Activated T-helper 17 cell treated with anti-CD3 and anti-CD28 coated beads, Interleukin-2, amount 50 U/mL, for 72 hours (primary cell): ENCODE data around the gene LHFPL2. TPM values are rescaled to one million over a fixed set of nuclear protein-coding genes. Genes with fewer than 3 reads are reported as not detected.

Experiments used
- ATAC-seq: fragments of 150-1000 bp; cut with Tn5 transposase; replicated peaks from 2 replicates; pipeline ENCODE4 v1.10.0; 2021; ENCODE audit warnings: mild to moderate bottlenecking, moderate library complexity
- H3K27ac Mint-ChIP-seq: one replicate; pipeline ENCODE4 v1.8.0; 2022; ENCODE audit warnings: mixed read lengths
- H3K27me3 Mint-ChIP-seq: one replicate; pipeline ENCODE4 v1.8.0; 2022; ENCODE audit warnings: mixed read lengths
- H3K36me3 Mint-ChIP-seq: one replicate; pipeline ENCODE4 v1.8.0; 2022; ENCODE audit warnings: low read depth, mild to moderate bottlenecking, mixed read lengths
- H3K4me1 Mint-ChIP-seq: one replicate; pipeline ENCODE4 v1.8.0; 2022; ENCODE audit warnings: mixed read lengths
- H3K4me3 Mint-ChIP-seq: one replicate; pipeline ENCODE4 v1.8.0; 2022; ENCODE audit warnings: mild to moderate bottlenecking, mixed read lengths
- H3K9me3 Mint-ChIP-seq: one replicate; pipeline ENCODE4 v1.8.0; 2022; ENCODE audit warnings: mixed read lengths
- total RNA-seq, 2 donors: library from RNA; stranded (reverse); gene quantifications; one replicate each; pipeline ENCODE4 v1.2.3, GENCODE V29; 2022

Gene LHFPL2
- total RNA-seq, 2 donors from 2014 or later, result 0.05 to 0.95 TPM

DNA sequence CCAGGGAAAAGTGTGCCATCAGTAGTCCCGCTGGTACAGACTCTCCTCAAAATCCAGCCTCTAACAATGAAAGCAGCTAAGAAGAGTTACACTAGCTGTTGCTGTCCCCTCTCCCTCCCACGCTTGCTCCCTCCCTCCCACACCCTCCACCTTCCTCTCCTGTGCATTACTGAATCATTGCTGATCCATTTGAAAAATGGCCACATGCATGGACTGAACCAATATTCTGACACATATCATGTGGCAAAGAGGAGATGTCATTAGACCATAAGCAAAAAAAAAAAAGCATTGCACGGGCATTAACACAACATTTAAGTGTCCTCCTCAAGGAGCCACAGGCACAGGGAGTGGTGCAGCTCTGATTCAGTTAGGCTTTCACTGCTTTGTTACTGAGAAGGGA is 37.9 kb downstream of the LHFPL2 start:
- Mint-ChIP-seq H3K4me3 (no peak overlapping the region), H3K27me3 (peaks cover 6% of the 10 kb centered on the region), H3K27ac (no peak overlapping the region), H3K9me3 (no peaks in the 10 kb centered on the region), H3K4me1 (no peaks in the 10 kb centered on the region), H3K36me3 (no peaks in the 10 kb centered on the region)
- ATAC-seq, result no peak

DNA sequence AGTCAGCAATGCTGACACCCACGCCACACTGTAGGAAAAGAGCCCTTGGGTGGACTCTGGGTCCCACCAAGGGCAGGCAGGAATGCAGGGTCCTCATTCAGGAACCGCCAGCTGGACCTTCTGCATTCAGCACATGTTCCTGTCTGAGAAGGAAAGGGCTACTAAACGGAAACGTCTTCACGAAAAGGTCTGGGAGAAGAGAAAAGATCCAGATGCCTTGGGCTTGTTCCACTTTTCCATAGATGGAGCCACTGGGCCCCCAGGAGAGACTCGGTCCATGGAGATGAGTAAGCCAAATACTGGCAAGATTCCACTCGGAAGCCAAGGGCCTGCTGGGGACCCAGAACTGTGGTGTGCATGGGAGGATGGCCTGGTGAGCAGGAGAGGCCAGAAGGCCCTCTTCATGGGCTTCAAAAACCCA is 38.4 kb downstream of the LHFPL2 start:
- ATAC-seq, result no peak
- no peak overlapping the region for H3K27ac Mint-ChIP-seq
- H3K4me1 Mint-ChIP-seq, result no peaks in the 10 kb centered on the region
- peaks cover 8% of the 10 kb centered on the region for H3K27me3 Mint-ChIP-seq
- H3K36me3 Mint-ChIP-seq, result no peaks in the 10 kb centered on the region
- no peak overlapping the region for H3K4me3 Mint-ChIP-seq
- no peaks in the 10 kb centered on the region for H3K9me3 Mint-ChIP-seq

- no peaks in the 10 kb centered on the region for H3K36me3 Mint-ChIP-seq
- no peaks in the 10 kb centered on the region for H3K9me3 Mint-ChIP-seq
- no peak for ATAC-seq
- no peak overlapping the region for H3K4me3 Mint-ChIP-seq
- H3K4me1 Mint-ChIP-seq, result no peaks in the 10 kb centered on the region
- H3K27me3 Mint-ChIP-seq, result peaks cover 8% of the 10 kb centered on the region
- H3K27ac Mint-ChIP-seq, result no peak overlapping the region
Observed at GRCh38 chr5:78607864-78608263, 40.7 kb downstream of the LHFPL2 start.

GRCh38 chr5:78606241-78606640 is 42.3 kb downstream of the LHFPL2 start:
- H3K9me3 Mint-ChIP-seq, result no peaks in the 10 kb centered on the region
- H3K36me3 Mint-ChIP-seq, result no peaks in the 10 kb centered on the region
- H3K4me3 Mint-ChIP-seq, result no peak overlapping the region
- no peaks in the 10 kb centered on the region for H3K4me1 Mint-ChIP-seq
- no peak for ATAC-seq
- H3K27ac Mint-ChIP-seq, result no peak overlapping the region
- H3K27me3 Mint-ChIP-seq, result peaks cover 8% of the 10 kb centered on the region

DNA sequence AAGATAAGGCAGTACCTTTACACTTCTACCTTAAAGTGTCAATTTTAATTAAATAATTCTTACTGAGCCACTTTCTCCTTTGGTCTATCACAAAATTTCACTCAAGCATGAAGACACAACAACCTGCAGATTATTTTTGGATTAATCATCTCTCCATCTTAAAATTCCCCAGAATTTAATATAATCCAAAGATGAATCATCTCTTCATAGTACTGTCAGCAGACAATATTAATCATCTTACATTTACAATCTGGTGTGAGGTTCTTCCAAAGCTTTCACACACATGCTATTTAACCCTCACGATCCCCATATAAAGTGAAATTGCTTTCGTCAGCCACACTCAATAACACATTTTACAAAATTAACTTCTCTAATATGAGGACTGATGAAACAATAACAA is 43.0 kb downstream of the LHFPL2 start:
- no peaks in the 10 kb centered on the region for H3K9me3 Mint-ChIP-seq
- ATAC-seq, result no peak
- H3K27ac Mint-ChIP-seq, result no peak overlapping the region
- no peaks in the 10 kb centered on the region for H3K36me3 Mint-ChIP-seq
- H3K4me3 Mint-ChIP-seq, result no peak overlapping the region
- no peaks in the 10 kb centered on the region for H3K4me1 Mint-ChIP-seq
- H3K27me3 Mint-ChIP-seq, result peaks cover 14% of the 10 kb centered on the region

DNA sequence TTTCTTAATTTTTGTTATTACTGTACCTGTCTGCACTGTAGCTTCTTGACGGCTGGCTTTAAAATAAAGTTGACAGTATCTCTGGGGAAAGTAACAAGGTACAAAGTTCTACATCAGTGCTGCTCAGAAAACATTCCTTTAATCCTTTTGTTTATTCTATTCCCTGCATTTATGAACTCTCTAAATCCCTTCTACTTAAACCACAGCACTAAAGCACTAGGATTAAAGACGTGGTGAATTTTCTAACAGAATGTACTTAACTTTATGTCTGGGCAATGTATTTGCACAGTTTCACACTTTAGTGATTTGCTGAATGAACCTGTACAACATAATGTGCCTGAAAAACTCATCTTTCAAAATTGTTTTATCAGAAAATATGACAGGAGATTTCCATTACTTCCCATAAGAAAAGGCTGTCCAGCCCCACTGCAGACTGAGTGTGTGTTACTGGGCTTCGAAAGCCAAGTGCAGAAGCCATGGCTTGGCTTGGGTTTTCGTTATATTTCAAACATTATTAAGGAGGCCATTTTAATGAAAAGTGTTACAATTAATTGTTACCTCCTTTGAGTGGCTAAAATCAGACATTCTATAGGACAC is 43.8 kb downstream of the LHFPL2 start:
- no peak for ATAC-seq
- H3K4me1 Mint-ChIP-seq, result no peaks in the 10 kb centered on the region
- no peak overlapping the region for H3K27ac Mint-ChIP-seq
- H3K9me3 Mint-ChIP-seq, result no peaks in the 10 kb centered on the region
- no peak overlapping the region for H3K4me3 Mint-ChIP-seq
- no peaks in the 10 kb centered on the region for H3K36me3 Mint-ChIP-seq
- H3K27me3 Mint-ChIP-seq, result peaks cover 14% of the 10 kb centered on the region

GRCh38 chr5:78603636-78604175 is 44.9 kb downstream of the LHFPL2 start:
- Mint-ChIP-seq H3K36me3 (no peaks in the 10 kb centered on the region), H3K27me3 (peaks cover 14% of the 10 kb centered on the region), H3K4me3 (no peak overlapping the region), H3K4me1 (no peaks in the 10 kb centered on the region), H3K27ac (no peak overlapping the region), H3K9me3 (no peaks in the 10 kb centered on the region)
- ATAC-seq, result no peak

DNA sequence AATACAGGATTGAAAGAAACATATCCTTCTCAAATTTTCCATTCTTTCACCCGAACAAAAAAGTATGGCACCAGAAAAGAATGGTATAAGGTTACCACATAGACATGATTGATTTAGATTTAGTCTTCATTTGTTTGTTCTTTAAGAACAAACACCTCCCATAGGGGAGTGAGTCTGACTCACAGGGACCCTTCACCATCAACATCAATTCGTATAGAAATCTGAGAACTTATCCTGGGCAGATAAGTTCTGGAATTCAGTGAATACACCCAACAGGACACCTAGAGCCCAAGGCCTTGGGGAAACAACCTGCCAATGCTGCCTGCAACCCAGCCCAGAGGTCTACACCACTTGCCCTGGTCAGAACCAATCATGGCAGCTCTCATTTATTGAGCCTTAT is 46.2 kb downstream of the LHFPL2 start:
- Mint-ChIP-seq H3K4me1 (no peaks in the 10 kb centered on the region), H3K4me3 (no peak overlapping the region), H3K36me3 (no peaks in the 10 kb centered on the region), H3K9me3 (no peaks in the 10 kb centered on the region), H3K27me3 (peaks cover 9% of the 10 kb centered on the region), H3K27ac (no peak overlapping the region)
- no peak for ATAC-seq

- Mint-ChIP-seq H3K36me3 (no peaks in the 10 kb centered on the region), H3K4me1 (no peaks in the 10 kb centered on the region), H3K27me3 (peaks cover 9% of the 10 kb centered on the region), H3K9me3 (no peaks in the 10 kb centered on the region), H3K4me3 (no peak overlapping the region), H3K27ac (no peak overlapping the region)
- ATAC-seq, result no peak
Observed at GRCh38 chr5:78601559-78602314, 46.8 kb downstream of the LHFPL2 start.

DNA sequence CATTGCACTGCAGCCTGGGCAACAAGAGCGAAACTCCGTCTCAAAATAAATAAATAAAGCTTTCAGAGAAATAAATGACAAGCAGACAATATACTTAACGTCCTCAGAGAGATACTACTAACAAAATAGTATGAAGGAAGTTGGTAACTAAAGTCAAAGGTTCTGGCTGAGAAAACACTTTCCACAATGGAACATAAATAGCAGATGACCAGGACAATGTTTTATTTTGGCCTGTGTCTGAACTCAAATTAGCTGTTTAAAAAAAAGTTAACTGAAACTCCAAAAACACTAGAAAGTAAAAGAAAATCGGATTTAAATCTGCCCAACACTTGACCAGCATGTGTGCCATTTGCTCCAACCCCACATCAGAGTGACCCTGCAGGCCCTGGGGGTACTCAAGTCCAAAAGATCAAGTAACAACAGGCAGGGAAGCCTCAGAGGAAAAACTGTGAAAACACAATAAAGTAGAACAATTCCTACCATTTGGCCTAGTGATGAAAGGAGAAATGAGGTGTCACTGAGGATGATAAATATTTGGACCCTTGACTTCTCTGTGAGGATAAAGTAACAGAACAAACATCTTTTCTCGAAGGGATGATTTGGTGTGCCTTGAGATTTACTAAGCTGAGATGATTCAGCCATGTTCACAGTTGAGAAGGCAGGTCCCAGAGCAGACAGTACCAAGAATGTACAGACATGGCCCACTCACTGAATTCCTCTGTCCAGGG is 47.7 kb downstream of the LHFPL2 start:
- Mint-ChIP-seq H3K27me3 (peaks cover 9% of the 10 kb centered on the region), H3K27ac (no peak overlapping the region), H3K9me3 (no peaks in the 10 kb centered on the region), H3K36me3 (no peaks in the 10 kb centered on the region), H3K4me3 (no peak overlapping the region), H3K4me1 (no peaks in the 10 kb centered on the region)
- no peak for ATAC-seq

GRCh38 chr5:78598973-78599372 is 49.6 kb downstream of the LHFPL2 start:
- H3K27ac Mint-ChIP-seq, result no peak overlapping the region
- no peaks in the 10 kb centered on the region for H3K9me3 Mint-ChIP-seq
- H3K36me3 Mint-ChIP-seq, result no peaks in the 10 kb centered on the region
- peaks cover 6% of the 10 kb centered on the region for H3K27me3 Mint-ChIP-seq
- ATAC-seq, result no peak
- H3K4me3 Mint-ChIP-seq, result no peak overlapping the region
- no peaks in the 10 kb centered on the region for H3K4me1 Mint-ChIP-seq

GRCh38 chr5:78597974-78598371 is 50.6 kb downstream of the LHFPL2 start:
- Mint-ChIP-seq H3K4me3 (no peak overlapping the region), H3K9me3 (no peaks in the 10 kb centered on the region), H3K27me3 (peaks cover 10% of the 10 kb centered on the region), H3K27ac (no peak overlapping the region), H3K36me3 (no peaks in the 10 kb centered on the region), H3K4me1 (no peaks in the 10 kb centered on the region)
- no peak for ATAC-seq

GRCh38 chr5:78597068-78597973 is 51.3 kb downstream of the LHFPL2 start:
- no peaks in the 10 kb centered on the region for H3K36me3 Mint-ChIP-seq
- H3K27ac Mint-ChIP-seq, result no peak overlapping the region
- no peaks in the 10 kb centered on the region for H3K4me1 Mint-ChIP-seq
- H3K4me3 Mint-ChIP-seq, result no peak overlapping the region
- ATAC-seq, result no peak
- no peaks in the 10 kb centered on the region for H3K9me3 Mint-ChIP-seq
- H3K27me3 Mint-ChIP-seq, result peaks cover 10% of the 10 kb centered on the region

- ATAC-seq, result no peak
- no peaks in the 10 kb centered on the region for H3K9me3 Mint-ChIP-seq
- H3K4me1 Mint-ChIP-seq, result no peaks in the 10 kb centered on the region
- peaks cover 11% of the 10 kb centered on the region for H3K27me3 Mint-ChIP-seq
- no peak overlapping the region for H3K4me3 Mint-ChIP-seq
- no peak overlapping the region for H3K27ac Mint-ChIP-seq
- no peaks in the 10 kb centered on the region for H3K36me3 Mint-ChIP-seq
Observed at GRCh38 chr5:78595458-78595921, 53.1 kb downstream of the LHFPL2 start.
